NK-92 treated with Interleukin-12 subunit alpha and Interleukin-12 subunit beta, amount 100 ng/mL, for 24 hours (cell line): ENCODE measurements around the gene LRRK1.

Experiments used
- DNase-seq: peaks from one replicate; lab custom pipeline; 2025; lab: John Stamatoyannopoulos, UW

LRRK1 gene

DNA sequence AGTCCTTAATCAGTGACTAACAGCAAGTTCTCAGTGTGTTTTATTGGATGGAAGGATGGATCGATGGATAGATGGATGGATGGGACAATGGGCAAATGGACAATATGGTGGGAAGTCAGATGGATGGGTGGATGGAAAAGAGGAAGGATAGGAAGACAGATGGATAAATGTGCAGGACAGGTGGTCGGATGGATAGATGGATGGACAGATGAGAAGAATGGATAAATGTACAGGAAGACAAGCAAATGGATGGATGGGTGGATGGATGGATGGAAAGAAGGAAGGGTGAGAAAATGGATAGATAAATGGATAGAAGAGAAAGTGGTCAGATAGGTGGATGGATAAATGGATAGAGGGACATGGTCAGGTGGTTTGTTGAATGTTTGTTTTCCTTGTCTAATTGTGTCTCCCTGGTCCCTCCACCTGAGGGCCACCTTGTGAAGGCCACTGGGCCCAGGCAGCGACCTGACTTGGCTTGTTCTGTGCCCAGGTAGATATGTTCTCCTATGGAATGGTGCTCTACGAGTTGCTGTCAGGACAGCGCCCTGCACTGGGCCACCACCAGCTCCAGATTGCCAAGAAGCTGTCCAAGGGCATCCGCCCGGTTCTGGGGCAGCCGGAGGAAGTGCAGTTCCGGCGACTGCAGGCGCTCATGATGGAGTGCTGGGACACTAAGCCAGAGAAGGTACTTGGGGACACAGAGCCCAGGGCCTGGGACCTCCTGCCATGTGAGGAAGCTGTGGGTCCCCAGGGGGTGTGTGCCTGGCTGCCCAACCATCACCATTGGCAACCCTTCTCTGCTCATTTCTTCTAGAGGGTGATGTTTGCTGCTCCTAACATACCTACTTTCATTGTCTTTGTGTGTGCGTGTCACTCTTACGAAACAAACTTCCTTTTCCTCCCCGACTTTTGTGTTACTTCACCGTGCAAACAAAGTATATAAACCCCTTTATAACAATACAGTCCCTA, 137.5 kb downstream of the LRRK1 start:
- no peak for DNase-seq

DNA sequence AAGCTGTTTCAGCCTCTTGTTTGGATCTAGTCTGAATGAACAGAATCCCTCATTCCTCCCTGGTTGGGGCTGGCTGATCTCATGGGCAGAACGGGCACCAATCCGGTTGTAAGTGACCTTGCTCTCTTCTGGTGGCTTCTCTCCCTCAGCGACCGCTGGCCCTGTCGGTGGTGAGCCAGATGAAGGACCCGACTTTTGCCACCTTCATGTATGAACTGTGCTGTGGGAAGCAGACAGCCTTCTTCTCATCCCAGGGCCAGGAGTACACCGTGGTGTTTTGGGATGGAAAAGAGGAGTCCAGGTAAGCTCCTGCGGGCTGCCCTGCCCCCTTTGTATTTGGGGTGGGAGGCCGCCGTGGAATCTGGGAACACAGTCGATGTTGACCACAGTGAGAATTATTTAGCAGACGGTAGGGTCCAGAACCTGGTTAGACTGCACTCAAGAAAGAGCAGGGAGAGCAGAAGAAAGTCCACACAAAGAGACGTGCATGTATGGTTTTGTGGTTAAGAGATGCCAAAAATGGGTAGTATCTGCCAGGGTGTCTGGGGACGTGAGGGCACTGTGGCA, 138.8 kb downstream of the LRRK1 start:
- DNase-seq, result no peak

DNA sequence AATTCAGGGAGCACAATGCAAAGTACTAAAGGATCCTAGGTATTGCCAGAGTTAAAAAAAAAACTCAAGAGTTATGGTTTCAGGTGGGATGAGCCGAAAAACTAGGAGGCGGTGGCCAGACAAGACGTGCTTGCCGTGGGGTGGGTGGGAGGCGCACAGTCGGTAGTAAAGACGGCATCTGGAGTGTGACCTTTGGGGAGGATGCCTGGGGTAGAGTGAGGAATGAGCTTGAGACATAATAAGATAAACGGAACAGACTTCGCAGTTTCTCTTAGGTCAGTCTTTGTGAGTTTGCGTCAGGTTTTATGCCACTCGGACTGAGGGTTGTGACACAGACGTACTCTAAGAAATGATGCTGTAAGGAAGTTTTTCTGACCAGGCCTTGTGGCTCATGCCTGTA, 139.6 kb downstream of the LRRK1 start:
- no peak for DNase-seq

DNA sequence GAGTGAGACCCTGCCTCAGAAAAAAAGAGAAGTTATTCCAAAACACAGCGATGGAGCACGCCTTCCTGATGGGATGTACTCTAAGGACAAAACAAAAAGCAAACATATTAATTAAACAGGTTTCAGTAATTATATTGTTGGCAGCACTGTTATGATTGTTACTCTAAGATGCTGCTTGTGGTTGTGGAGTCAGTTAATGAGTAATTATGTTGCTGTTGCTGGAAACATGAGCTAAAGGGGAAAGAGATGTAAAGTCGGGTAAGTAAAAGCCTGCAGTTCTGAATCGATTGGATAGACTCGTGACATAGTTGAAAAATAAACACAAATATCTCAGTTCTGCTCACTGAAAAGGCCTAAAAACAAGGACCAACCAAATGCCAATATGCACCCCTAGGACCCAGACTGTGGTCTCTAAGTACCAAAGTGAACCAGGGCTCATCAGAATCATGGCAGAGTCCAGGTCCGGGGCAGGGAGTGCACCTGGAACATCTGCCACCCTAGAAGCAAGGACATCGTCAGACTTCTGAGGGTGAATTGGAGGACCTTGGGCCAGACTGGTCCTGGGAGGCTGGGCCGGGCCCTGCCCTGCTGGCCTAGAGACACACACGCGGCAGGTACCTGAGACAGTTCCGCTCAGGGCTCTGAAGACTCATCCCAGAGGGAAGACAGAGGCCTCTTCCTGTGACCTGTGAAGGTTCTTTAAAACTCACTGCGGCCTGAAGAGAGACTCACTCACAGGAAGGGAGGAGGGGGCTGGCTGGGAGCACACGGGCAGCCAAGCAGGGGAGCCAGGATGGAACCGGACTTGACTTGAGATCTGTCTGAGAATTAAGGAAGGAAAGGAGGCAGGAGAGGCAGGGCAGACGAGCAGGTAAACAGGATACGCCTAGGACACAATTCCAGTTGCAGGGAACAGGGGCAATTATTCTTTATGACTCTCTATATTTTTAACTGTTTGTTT, 140.5 kb downstream of the LRRK1 start:
- DNase-seq, result no peak

DNA sequence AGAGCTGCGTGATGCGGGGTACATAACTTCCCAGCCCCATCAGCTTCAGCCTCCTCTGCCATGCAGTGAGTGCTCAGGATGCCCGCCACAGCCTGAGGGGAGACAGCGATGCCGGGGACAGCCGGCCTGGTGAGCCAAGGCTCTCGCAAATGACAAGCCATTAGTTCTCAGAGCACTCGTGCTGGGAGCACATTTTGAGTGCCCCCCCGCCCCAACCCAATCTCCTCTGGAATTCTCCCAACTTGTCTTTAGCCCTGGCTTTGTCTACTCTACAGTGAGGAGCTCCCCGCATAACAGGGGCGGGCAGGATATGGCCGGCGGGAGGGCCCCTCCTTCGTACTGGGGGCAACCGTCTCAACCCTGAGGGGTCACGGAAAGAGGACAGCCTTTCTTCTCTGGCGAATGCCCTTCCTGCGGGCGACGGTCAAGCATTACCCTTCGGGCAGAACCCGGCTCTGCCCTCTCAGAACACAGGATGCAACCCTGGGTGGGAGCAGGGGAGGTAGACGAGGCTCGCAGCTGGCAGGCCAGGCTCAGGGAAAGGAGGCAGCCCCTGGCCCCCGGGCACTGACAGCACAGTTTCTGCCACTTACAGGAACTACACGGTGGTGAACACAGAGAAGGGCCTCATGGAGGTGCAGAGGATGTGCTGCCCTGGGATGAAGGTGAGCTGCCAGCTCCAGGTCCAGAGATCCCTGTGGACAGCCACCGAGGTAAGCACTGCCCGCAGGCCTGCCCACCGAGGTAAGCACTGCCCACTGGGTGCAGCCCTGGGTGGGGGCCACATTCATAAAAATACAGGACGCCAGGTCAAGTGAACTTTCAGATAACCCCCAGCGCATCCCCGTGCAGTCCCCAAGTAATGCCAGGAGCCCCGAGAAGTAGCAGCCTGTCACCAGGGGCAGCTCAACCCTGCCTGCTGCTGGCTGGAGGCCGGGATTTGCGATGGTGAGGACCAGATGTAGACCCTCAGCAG, 141.7 kb downstream of the LRRK1 start:
- no peak for DNase-seq

DNA sequence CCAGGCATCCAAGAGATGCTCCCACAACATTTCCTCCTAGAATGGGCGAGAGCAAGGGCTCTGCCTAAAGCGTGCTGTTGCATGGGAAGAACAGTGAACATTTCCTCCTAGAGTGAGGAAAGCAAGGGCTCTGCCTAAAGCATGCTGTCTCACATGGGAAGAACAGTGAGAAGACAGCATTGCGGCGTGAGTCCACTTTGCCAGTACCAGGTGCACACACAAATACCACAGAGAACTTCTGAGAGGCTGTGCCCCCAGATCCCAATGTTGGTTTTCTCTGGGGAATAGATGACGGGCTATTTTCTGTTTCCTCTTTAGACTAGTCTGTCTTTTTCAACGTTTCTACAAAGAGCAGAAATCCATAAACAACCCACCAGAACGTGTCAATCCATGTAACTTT, 142.9 kb downstream of the LRRK1 start:
- no peak for DNase-seq

DNA sequence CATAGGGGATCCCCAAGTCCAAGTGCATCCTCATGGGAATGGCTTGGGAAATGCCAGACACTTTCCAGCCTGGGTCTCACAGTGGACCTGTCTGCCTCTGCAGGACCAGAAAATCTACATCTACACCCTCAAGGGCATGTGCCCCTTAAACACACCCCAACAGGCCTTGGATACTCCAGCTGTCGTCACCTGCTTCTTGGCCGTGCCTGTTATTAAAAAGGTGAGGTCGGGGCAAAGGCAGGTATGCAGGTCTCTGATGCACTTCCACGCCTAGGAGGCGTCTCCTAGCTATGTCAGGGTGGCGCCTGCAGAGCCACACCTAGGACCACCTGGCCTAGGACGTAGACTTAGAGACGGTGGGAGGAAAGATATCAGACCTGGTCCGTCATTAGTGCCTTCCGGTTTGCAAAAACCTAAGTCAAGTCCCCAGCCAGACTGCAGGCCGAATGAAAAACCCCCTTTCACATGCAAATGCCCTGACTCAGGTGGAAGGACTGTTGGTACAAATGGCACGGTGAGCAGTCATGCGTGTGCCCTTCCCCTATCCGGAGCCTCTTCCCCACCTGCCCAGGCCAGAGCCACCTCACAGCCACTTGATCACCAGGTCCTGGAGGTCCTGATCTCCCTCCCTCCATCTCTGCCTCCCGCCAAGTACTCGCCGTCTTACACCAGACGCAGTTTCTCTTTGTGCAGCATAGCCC, 143.5 kb downstream of the LRRK1 start:
- DNase-seq, result no peak

DNA sequence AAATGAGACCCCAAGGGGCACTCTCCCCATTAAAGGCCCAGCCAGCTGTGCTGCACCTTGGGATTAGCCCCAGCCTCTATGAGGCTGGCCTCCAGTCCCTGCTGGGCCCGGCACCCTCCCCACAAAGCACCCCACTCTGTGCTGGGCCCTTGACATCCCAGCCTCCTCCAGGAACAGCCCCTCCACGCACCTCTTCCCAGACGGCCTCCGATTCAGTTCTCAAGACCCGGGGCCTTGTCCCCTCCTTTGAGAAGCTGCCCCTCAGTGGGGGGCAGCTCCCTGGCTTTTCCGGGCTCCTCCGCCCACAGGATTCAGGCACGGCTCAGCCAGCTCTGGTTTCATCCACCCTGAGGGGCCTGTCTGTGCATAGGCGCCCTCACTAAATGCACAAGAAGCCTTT, 144.1 kb downstream of the LRRK1 start:
- no peak for DNase-seq

DNA sequence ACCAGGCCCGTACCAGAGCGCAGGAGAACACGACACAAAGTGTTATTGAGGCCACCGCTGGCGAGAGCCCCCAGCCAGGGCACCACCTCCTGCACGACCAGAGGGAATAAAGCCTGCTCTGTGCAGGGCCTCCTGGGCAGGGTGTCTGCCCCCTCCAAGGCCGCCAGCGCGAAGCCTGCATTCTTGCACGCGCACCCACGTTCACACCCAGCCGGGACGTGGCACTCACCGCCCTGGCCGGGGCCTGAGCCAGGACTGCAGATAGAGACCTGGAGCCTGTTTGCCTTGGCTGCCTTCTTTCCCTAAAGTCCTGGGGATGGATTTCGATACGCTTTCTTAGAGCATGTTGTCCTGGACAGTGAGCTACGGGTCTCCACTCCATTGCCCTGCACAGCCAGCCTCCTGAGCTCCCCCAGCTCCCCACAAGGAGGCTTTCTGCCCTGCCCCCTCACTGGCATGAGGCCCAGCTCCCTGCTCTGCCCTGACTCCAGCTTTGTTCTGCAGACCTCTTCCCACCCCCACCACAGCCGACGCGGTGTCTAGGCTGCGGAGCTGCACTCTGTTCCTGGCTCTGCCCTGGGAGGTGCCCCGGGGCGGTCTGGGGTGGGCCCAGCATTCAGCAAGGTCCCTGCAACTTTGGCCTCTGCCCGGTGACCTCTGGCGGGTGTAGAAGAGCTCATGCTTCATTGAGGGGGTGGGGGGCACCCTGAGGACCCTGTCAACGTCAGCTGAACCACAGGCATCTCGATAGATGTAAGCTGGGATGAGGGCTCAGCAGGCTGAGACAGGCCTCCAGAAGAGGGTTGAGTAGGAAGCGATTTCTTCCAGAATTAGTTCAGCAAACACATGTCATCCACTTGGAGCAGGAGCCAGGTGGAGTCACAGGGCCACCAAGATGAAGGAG, 145.0 kb downstream of the LRRK1 start:
- DNase-seq, result no peak

DNA sequence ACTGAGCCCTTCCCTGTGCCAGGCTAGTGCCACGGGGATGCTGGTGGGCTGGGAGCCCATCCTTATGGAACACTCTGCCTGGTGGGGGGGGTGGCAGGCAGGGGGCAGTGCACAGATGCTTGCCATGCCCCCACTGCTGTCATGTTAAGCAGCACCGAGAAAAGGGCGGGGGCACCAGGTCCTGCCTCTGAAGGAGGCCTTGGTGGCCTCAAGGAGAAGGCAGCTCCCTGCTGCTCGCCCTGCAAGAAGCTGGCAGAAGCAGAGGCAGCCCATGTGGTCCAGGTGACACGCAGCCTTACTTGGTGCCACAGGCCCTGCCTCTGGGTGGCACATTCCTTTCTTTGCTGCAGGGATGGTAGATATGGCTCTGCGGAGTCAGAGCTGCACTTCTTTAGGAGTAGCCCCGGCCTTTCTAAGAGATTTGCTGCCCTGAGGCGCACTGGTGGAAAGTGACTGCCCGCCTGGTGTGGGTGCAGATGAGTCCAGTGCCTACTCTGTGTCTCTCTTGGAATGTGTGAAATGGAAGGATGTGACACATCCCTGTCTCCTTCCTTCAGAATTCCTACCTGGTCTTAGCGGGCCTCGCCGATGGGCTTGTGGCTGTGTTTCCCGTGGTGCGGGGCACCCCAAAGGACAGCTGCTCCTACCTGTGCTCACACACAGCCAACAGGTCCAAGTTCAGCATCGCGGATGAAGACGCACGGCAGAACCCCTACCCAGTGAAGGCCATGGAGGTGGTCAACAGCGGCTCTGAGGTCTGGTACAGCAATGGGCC, 145.8 kb downstream of the LRRK1 start:
- no peak for DNase-seq

DNA sequence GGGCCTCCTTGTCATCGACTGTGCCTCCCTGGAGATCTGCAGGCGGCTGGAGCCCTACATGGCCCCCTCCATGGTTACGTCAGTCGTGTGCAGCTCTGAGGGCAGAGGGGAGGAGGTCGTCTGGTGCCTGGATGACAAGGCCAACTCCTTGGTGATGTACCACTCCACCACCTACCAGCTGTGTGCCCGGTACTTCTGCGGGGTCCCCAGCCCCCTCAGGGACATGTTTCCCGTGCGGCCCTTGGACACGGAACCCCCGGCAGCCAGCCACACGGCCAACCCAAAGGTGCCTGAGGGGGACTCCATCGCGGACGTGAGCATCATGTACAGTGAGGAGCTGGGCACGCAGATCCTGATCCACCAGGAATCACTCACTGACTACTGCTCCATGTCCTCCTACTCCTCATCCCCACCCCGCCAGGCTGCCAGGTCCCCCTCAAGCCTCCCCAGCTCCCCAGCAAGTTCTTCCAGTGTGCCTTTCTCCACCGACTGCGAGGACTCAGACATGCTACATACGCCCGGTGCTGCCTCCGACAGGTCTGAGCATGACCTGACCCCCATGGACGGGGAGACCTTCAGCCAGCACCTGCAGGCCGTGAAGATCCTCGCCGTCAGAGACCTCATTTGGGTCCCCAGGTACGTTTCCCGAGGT, 146.5 kb downstream of the LRRK1 start:
- DNase-seq, result no peak

DNA sequence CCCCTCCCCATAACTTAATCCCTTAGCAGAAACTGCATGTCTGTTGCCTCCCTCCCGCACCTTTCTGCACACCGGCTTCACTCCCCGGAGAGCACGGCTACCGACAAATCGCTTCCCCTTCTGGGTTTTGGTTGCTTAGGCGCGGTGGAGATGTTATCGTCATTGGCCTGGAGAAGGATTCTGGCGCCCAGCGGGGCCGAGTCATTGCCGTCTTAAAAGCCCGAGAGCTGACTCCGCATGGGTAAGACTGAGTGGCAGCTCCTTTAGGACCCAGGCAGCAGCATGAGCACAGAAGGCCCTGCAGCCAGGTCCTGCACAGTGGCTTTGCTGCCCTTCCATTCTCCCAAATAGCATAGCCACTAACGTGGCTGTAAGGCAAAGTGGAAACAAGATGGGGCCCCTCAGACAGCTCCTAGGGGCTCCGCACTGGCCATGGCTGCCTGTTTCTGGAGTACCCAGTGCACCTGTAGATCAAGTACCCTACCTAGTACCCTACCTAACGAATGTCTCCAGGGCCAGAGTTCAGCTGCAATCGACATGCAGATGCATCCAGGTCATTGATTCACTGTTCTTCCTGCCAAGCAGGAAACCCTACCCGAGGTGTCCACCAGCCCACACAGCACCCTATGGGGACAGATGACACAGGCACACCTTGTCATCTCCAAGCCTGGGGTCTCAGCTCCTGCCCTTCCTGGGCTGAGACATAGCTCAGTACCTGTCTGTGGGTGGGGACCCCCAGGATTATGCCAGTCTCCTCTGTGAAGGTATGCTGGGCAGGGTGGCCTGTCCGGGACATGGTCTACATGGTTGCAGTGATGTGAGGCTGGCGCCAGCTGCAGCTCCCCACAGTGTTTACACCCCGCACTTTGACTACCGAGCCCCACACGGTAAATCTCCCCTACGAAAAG, 147.6 kb downstream of the LRRK1 start:
- no peak for DNase-seq

DNA sequence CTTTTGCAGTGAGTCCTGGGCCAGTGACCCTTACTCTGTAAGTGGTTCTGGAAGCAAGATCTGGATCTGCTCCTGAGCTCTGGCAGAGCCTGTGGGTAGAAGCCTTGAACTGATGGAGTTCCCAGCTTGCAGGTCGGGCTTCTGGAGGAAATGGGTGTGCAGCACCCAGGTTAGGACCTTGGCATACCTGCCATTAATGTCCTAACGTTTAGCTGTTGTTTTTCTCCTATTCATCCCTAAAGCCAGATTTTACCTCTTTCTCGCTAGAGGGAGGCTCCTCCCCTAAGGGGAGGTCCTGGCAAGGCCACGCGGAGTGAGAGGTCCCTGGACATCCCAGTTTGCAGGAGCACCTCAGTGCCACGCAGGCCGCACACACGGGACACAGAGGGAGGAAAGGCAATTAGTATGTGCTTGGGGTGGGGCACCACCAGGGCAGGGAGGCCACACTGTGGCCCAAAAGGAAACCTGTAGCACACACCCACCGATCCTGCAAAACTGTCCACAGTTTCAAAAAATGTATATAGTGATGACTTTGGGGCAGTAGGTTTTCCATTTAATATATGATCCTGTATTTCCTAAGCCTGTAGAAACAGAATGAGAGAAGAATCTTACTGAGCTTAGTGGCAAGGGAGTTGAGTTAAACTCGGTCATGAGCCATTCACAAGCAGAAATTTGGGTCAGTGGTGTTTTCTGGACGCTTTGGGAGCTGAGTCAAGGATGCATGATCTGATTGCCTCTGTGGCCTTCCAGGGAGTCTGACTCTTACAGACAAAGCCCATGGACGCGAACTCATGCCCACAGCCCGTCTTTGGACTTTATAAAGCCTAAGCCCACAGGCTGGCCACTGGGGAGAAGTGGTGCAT, 148.7 kb downstream of the LRRK1 start:
- no peak for DNase-seq

DNA sequence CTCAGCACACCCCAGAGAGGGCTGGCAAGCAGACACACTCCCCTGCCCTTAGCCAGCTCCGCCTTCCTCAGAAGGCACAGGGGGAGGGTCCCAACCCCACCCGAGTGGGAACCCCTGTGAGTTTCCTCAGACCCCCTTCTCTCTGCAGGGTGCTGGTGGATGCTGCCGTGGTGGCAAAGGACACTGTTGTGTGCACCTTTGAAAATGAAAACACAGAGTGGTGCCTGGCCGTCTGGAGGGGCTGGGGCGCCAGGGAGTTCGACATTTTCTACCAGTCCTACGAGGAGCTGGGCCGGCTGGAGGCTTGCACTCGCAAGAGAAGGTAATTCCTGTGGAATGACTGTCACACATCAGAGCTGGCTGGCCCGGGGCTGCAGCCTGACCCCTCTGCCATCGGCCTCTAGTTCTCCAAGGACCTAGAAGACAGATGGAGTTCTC, 149.4 kb downstream of the LRRK1 start:
- DNase-seq, result no peak

DNA sequence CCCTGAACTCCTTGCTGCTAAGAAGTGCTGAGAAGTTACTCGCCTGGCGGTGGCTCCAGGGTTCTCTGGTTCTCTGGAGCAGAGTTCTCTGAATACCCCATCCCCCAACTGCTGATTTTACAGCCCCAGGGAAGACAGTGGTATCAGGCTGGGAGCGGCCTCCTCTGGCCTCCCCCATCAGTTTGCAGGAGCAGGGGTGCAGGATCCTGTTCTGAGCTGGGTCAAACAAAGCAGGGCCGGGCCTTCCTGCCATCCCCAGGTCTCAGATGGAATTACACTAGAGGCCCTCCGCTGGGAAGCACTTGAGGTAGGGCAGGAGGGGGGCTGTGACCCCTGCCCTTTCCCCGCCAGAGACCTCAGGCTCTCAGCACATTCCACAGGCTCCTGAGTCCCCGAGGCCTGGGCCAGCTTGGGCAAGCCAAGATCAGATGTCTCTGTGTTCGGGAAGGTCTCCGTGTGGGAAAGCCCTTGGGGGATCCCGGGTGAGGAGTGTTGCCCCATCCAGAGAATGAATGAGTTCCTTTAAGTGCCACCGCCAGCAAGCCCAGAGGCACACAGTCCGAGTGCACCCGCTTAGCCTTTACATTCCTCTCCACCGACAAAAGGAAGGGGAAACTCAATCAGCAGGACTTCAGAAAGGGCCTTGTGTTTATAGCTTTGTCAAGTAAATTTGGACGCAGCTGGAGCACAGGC, 149.9 kb downstream of the LRRK1 start:
- DNase-seq, result no peak

DNA sequence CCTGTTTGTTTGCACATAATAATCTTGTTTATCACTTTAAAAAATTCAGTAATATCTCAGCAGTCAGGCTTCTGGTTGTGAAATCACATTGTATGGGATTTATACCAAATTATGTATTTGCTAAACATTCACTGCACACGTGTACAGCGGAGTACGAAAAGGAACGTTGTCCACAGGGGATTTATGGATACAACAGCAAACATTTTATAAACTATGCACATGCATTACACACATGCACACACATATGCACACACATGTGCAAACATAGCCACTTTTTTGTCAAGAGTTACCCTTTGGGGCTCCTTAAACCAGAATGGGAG, 150.5 kb downstream of the LRRK1 start:
- no peak for DNase-seq
